ENCODE data around the gene BBS2.
A peak's percentile ranks its signal among the peaks of the same experiment; 100 is the strongest.

BBS2 gene

GRCh38 chr16:56547949-56548567, 28.2 kb upstream of the BBS2 start:
- peak overlapping the region; percentile 27; the same call in 1 of the 2 replicates for H3K4me3 ChIP-seq (ENCODE audit: low read depth, low read length)
- no peaks in the 10 kb centered on the region for H3K27me3 ChIP-seq (ENCODE audit: control insufficient read depth, insufficient read depth, low read length)
- H3K9me3 ChIP-seq (ENCODE audit: control insufficient read depth, insufficient read depth, low read length) = no peaks in the 10 kb centered on the region
- peak overlapping the region; percentile 98 for H3K27ac ChIP-seq (ENCODE audit: low read depth, low read length)
- H3K36me3 ChIP-seq (ENCODE audit: control insufficient read depth, insufficient read depth, low read length) = no peaks in the 10 kb centered on the region
- peaks cover 23% of the 10 kb centered on the region for H3K4me1 ChIP-seq (ENCODE audit: control insufficient read depth, insufficient read depth, low read length)
- no peak overlapping the region for H3K9ac ChIP-seq (ENCODE audit: low read depth, low read length)

- Histone ChIP-seq H3K4me1 (ENCODE audit: control insufficient read depth, insufficient read depth, low read length) (peaks cover 23% of the 10 kb centered on the region), H3K4me3 (ENCODE audit: low read depth, low read length) (peak overlapping the region; percentile 27), H3K36me3 (ENCODE audit: control insufficient read depth, insufficient read depth, low read length) (no peaks in the 10 kb centered on the region), H3K9me3 (ENCODE audit: control insufficient read depth, insufficient read depth, low read length) (no peaks in the 10 kb centered on the region), H3K27ac (ENCODE audit: low read depth, low read length) (peak overlapping the region; percentile 98), H3K9ac (ENCODE audit: low read depth, low read length) (peak overlapping the region; percentile 25), H3K27me3 (ENCODE audit: control insufficient read depth, insufficient read depth, low read length) (no peaks in the 10 kb centered on the region)
Measured at GRCh38 chr16:56547120-56547948, 27.5 kb upstream of the BBS2 start.

- Histone ChIP-seq H3K9ac (ENCODE audit: low read depth, low read length) (no peak overlapping the region), H3K4me3 (ENCODE audit: low read depth, low read length) (no peak overlapping the region), H3K9me3 (ENCODE audit: control insufficient read depth, insufficient read depth, low read length) (no peaks in the 10 kb centered on the region), H3K4me1 (ENCODE audit: control insufficient read depth, insufficient read depth, low read length) (peaks cover 5% of the 10 kb centered on the region), H3K27ac (ENCODE audit: low read depth, low read length) (no peak overlapping the region), H3K27me3 (ENCODE audit: control insufficient read depth, insufficient read depth, low read length) (no peaks in the 10 kb centered on the region), H3K36me3 (ENCODE audit: control insufficient read depth, insufficient read depth, low read length) (no peaks in the 10 kb centered on the region)
Measured at GRCh38 chr16:56542039-56542438, 22.2 kb upstream of the BBS2 start.

GRCh38 chr16:56539656-56540055, 19.8 kb upstream of the BBS2 start:
- no peaks in the 10 kb centered on the region for H3K27me3 ChIP-seq (ENCODE audit: control insufficient read depth, insufficient read depth, low read length)
- no peaks in the 10 kb centered on the region for H3K36me3 ChIP-seq (ENCODE audit: control insufficient read depth, insufficient read depth, low read length)
- H3K4me1 ChIP-seq (ENCODE audit: control insufficient read depth, insufficient read depth, low read length) = no peaks in the 10 kb centered on the region
- H3K9me3 ChIP-seq (ENCODE audit: control insufficient read depth, insufficient read depth, low read length) = no peaks in the 10 kb centered on the region
- no peak overlapping the region for H3K4me3 ChIP-seq (ENCODE audit: low read depth, low read length)
- H3K9ac ChIP-seq (ENCODE audit: low read depth, low read length) = no peak overlapping the region
- H3K27ac ChIP-seq (ENCODE audit: low read depth, low read length) = no peak overlapping the region

GRCh38 chr16:56538331-56538730, 18.5 kb upstream of the BBS2 start:
- Histone ChIP-seq H3K9ac (ENCODE audit: low read depth, low read length) (no peak overlapping the region), H3K27me3 (ENCODE audit: control insufficient read depth, insufficient read depth, low read length) (no peaks in the 10 kb centered on the region), H3K4me1 (ENCODE audit: control insufficient read depth, insufficient read depth, low read length) (no peaks in the 10 kb centered on the region), H3K9me3 (ENCODE audit: control insufficient read depth, insufficient read depth, low read length) (no peaks in the 10 kb centered on the region), H3K27ac (ENCODE audit: low read depth, low read length) (no peak overlapping the region), H3K4me3 (ENCODE audit: low read depth, low read length) (no peak overlapping the region), H3K36me3 (ENCODE audit: control insufficient read depth, insufficient read depth, low read length) (no peaks in the 10 kb centered on the region)

- no peak overlapping the region for H3K27ac ChIP-seq (ENCODE audit: low read depth, low read length)
- no peaks in the 10 kb centered on the region for H3K4me1 ChIP-seq (ENCODE audit: control insufficient read depth, insufficient read depth, low read length)
- no peak overlapping the region for H3K4me3 ChIP-seq (ENCODE audit: low read depth, low read length)
- no peaks in the 10 kb centered on the region for H3K9me3 ChIP-seq (ENCODE audit: control insufficient read depth, insufficient read depth, low read length)
- no peaks in the 10 kb centered on the region for H3K27me3 ChIP-seq (ENCODE audit: control insufficient read depth, insufficient read depth, low read length)
- no peaks in the 10 kb centered on the region for H3K36me3 ChIP-seq (ENCODE audit: control insufficient read depth, insufficient read depth, low read length)
- H3K9ac ChIP-seq (ENCODE audit: low read depth, low read length) = no peak overlapping the region
Measured at GRCh38 chr16:56534847-56535383, 15.1 kb upstream of the BBS2 start.

GRCh38 chr16:56532714-56533113, 12.9 kb upstream of the BBS2 start:
- Histone ChIP-seq H3K9ac (ENCODE audit: low read depth, low read length) (no peak overlapping the region), H3K9me3 (ENCODE audit: control insufficient read depth, insufficient read depth, low read length) (no peaks in the 10 kb centered on the region), H3K27ac (ENCODE audit: low read depth, low read length) (no peak overlapping the region), H3K4me1 (ENCODE audit: control insufficient read depth, insufficient read depth, low read length) (no peaks in the 10 kb centered on the region), H3K4me3 (ENCODE audit: low read depth, low read length) (no peak overlapping the region), H3K36me3 (ENCODE audit: control insufficient read depth, insufficient read depth, low read length) (no peaks in the 10 kb centered on the region), H3K27me3 (ENCODE audit: control insufficient read depth, insufficient read depth, low read length) (no peaks in the 10 kb centered on the region)

- Histone ChIP-seq H3K4me1 (ENCODE audit: control insufficient read depth, insufficient read depth, low read length) (no peaks in the 10 kb centered on the region), H3K27me3 (ENCODE audit: control insufficient read depth, insufficient read depth, low read length) (no peaks in the 10 kb centered on the region), H3K4me3 (ENCODE audit: low read depth, low read length) (no peak overlapping the region), H3K9me3 (ENCODE audit: control insufficient read depth, insufficient read depth, low read length) (no peaks in the 10 kb centered on the region), H3K9ac (ENCODE audit: low read depth, low read length) (no peak overlapping the region), H3K27ac (ENCODE audit: low read depth, low read length) (no peak overlapping the region), H3K36me3 (ENCODE audit: control insufficient read depth, insufficient read depth, low read length) (no peaks in the 10 kb centered on the region)
Measured at GRCh38 chr16:56530872-56531271, 11.0 kb upstream of the BBS2 start.

GRCh38 chr16:56525236-56525635, 5.4 kb upstream of the BBS2 start:
- H3K27ac ChIP-seq (ENCODE audit: low read depth, low read length) = no peak overlapping the region

GRCh38 chr16:56520251-56520577, 390 bp upstream of the BBS2 start:
- no peak overlapping the region for H3K9ac ChIP-seq (ENCODE audit: low read depth, low read length)
- H3K4me1 ChIP-seq (ENCODE audit: control insufficient read depth, insufficient read depth, low read length) = peaks cover 4% of the 10 kb centered on the region; the same call in 1 of the 2 replicates
- peak overlapping the region; percentile 89 for H3K27ac ChIP-seq (ENCODE audit: low read depth, low read length)
- H3K36me3 ChIP-seq (ENCODE audit: control insufficient read depth, insufficient read depth, low read length) = no peaks in the 10 kb centered on the region
- H3K4me3 ChIP-seq (ENCODE audit: low read depth, low read length) = peak overlapping the region; percentile 97
- no peaks in the 10 kb centered on the region for H3K9me3 ChIP-seq (ENCODE audit: control insufficient read depth, insufficient read depth, low read length)
- H3K27me3 ChIP-seq (ENCODE audit: control insufficient read depth, insufficient read depth, low read length) = no peaks in the 10 kb centered on the region

More at GRCh38 chr16:56525236-56525635, 5.4 kb upstream of the BBS2 start:
- no peaks in the 10 kb centered on the region for H3K9me3 ChIP-seq (ENCODE audit: control insufficient read depth, insufficient read depth, low read length)
- no peak overlapping the region for H3K4me3 ChIP-seq (ENCODE audit: low read depth, low read length)
- peaks cover 3% of the 10 kb centered on the region; the same call in 1 of the 2 replicates for H3K4me1 ChIP-seq (ENCODE audit: control insufficient read depth, insufficient read depth, low read length)
- no peak overlapping the region for H3K9ac ChIP-seq (ENCODE audit: low read depth, low read length)
- H3K36me3 ChIP-seq (ENCODE audit: control insufficient read depth, insufficient read depth, low read length) = no peaks in the 10 kb centered on the region
- no peaks in the 10 kb centered on the region for H3K27me3 ChIP-seq (ENCODE audit: control insufficient read depth, insufficient read depth, low read length)

GRCh38 chr16:56518425-56518824, 1.4 kb downstream of the BBS2 start:
- Histone ChIP-seq H3K36me3 (ENCODE audit: control insufficient read depth, insufficient read depth, low read length) (no peaks in the 10 kb centered on the region), H3K27me3 (ENCODE audit: control insufficient read depth, insufficient read depth, low read length) (no peaks in the 10 kb centered on the region), H3K4me3 (ENCODE audit: low read depth, low read length) (no peak overlapping the region), H3K9ac (ENCODE audit: low read depth, low read length) (no peak overlapping the region), H3K9me3 (ENCODE audit: control insufficient read depth, insufficient read depth, low read length) (no peaks in the 10 kb centered on the region), H3K4me1 (ENCODE audit: control insufficient read depth, insufficient read depth, low read length) (peaks cover 4% of the 10 kb centered on the region; the same call in 1 of the 2 replicates), H3K27ac (ENCODE audit: low read depth, low read length) (no peak overlapping the region)

All from HUES48 (cell line).